Measurements from ENCODE around the gene SCN2A. TPM values are rescaled to one million over a fixed set of nuclear protein-coding genes. Genes with fewer than 3 reads are reported as not detected.

SCN2A gene
- total RNA-seq, 1 donor from 2014 or later = 0.35 TPM

DNA sequence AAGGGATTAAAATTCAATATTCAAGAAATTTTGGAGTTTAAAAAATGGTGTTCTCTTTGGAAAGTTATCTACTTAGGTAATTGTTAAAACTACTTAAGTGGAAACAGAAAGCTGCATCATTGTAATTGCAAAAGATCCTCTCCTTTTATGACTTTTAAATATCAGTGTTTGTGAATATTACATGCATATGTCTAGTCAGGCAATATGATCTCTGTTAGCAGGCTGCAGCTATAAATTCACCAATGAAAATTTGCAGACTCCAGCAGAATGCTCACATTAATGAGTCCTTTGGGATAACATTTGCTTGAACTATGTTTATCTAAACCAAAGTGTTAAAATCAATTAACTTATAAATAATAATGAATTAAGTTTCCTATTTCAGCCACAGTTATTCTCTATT, 171.1 kb downstream of the SCN2A start:
- Histone ChIP-seq H3K4me1 (no peaks in the 10 kb centered on the region), H3K4me3 (no peak overlapping the region), H3K9me3 (no peaks in the 10 kb centered on the region), H3K27ac (no peak overlapping the region), H3K27me3 (ENCODE audit: low read depth) (no peaks in the 10 kb centered on the region), H3K36me3 (no peaks in the 10 kb centered on the region)
- DNase-seq (no peak), ATAC-seq (no peak)
- intact Hi-C loops (cut with DNase I) = no loop called here
- TF ChIP-seq, protein P1, sequence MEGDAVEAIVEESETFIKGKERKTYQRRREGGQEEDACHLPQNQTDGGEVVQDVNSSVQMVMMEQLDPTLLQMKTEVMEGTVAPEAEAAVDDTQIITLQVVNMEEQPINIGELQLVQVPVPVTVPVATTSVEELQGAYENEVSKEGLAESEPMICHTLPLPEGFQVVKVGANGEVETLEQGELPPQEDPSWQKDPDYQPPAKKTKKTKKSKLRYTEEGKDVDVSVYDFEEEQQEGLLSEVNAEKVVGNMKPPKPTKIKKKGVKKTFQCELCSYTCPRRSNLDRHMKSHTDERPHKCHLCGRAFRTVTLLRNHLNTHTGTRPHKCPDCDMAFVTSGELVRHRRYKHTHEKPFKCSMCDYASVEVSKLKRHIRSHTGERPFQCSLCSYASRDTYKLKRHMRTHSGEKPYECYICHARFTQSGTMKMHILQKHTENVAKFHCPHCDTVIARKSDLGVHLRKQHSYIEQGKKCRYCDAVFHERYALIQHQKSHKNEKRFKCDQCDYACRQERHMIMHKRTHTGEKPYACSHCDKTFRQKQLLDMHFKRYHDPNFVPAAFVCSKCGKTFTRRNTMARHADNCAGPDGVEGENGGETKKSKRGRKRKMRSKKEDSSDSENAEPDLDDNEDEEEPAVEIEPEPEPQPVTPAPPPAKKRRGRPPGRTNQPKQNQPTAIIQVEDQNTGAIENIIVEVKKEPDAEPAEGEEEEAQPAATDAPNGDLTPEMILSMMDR (IDR thresholded peaks at IDR 0.05) = no peak

DNA sequence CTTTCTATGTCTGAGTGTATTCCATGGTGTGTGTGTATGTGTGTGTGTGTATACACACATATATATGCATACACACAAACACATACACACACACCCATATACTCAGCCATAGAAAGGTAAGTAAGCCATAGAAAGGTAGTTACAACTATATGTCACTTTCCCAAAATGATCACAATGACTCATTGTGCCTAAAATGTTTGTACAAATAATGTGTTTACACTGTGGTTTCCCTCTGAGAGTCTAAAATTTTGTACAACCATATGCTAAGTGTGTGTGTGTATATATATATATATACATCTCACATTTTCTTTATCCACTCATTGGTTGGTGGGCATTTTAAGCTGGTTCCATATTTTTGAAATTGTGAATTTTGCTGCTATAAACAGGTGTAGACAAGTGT, 175.0 kb downstream of the SCN2A start:
- Histone ChIP-seq H3K9me3 (no peaks in the 10 kb centered on the region), H3K27me3 (ENCODE audit: low read depth) (no peaks in the 10 kb centered on the region), H3K36me3 (no peaks in the 10 kb centered on the region), H3K27ac (no peak overlapping the region), H3K4me3 (no peak overlapping the region), H3K4me1 (no peaks in the 10 kb centered on the region)
- intact Hi-C loops (cut with DNase I) = no loop called here
- DNase-seq (no peak), ATAC-seq (no peak)
- TF ChIP-seq, protein P1 (IDR thresholded peaks at IDR 0.05) = no peak

DNA sequence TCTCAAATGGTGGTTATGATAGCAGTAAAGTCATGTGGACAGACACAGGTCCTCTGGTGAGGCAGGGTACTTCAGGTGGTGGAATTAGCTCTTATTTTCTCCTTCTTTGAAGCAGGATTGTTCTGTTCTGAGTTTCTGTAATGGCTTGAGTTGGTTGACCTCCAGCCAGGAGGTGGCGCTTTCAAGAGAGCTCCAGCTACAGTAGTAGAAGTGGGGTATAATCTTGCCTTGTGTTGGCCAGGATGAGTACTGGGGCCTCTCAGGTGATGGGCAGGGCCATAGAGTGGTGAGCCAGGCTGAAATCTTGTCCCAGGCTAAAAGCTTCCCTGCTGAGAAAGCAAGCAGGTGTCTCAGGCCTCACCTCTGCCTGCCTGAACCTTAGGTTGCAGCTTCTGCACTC, 177.8 kb downstream of the SCN2A start:
- no peaks in the 10 kb centered on the region for H3K36me3 ChIP-seq
- intact Hi-C loops (cut with DNase I) = no loop called here
- TF ChIP-seq, protein P1 (IDR thresholded peaks at IDR 0.05) = no peak
- ATAC-seq (peak in 1 of 2 donors; percentile 11), DNase-seq (no peak)
- no peaks in the 10 kb centered on the region for H3K4me1 ChIP-seq
- H3K9me3 ChIP-seq = no peaks in the 10 kb centered on the region
- no peaks in the 10 kb centered on the region for H3K27me3 ChIP-seq (ENCODE audit: low read depth)
- H3K4me3 ChIP-seq = no peak overlapping the region
- H3K27ac ChIP-seq = no peak overlapping the region

DNA sequence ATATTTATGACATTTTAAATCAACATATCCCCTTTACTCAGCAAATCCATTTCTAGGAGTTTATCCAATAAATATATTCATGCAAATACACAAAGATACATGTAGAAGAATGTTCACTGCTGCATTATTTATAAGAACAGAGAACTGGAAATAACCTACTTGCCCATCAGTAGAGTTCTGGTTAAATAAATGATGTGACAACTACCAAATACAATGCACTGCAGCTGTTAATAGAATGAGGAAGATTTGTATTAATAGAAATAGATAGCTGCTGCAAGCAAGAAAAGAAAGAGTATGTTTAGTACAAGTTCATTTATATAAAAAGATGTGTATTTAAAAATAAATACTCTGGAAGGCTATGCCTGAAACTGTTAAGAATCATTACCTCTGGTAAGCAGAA, 181.0 kb downstream of the SCN2A start:
- no peak for ATAC-seq
- TF ChIP-seq, protein P1 (IDR thresholded peaks at IDR 0.05) = no peak

DNA sequence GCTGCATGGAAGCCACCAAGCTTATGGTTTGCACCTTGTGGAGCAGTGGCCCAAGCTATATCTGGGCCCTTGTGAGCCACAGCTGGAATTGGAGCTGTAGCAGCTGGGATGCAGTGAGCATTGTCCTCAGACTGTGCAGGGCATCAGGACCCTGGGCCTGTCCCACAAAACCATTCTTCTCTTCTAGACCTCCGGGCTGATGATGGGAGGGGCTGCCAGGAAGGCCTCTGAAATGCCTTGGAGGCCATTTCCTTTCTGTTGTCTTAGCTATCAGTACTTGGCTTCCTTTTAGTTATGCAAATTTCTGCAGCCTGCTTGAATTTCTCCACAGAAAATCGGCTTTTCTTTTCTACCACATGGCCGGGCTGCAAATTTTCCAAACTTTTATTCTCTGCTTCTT, 183.9 kb downstream of the SCN2A start:
- no peak overlapping the region for H3K4me3 ChIP-seq
- no peaks in the 10 kb centered on the region for H3K36me3 ChIP-seq
- no peaks in the 10 kb centered on the region for H3K4me1 ChIP-seq
- no peaks in the 10 kb centered on the region for H3K27me3 ChIP-seq (ENCODE audit: low read depth)
- TF ChIP-seq, protein P1 (IDR thresholded peaks at IDR 0.05) = no peak
- ATAC-seq (no peak), DNase-seq (no peak)
- intact Hi-C loops (cut with DNase I) = no loop called here
- H3K9me3 ChIP-seq = peaks cover 10% of the 10 kb centered on the region
- no peak overlapping the region for H3K27ac ChIP-seq

More for the DNA sequence above, 181.0 kb downstream of the SCN2A start:
- Histone ChIP-seq H3K27me3 (ENCODE audit: low read depth) (no peaks in the 10 kb centered on the region), H3K27ac (no peak overlapping the region), H3K9me3 (peaks cover 10% of the 10 kb centered on the region), H3K36me3 (no peaks in the 10 kb centered on the region), H3K4me1 (no peaks in the 10 kb centered on the region), H3K4me3 (no peak overlapping the region)
- intact Hi-C loops (cut with DNase I) = no loop called here
- DNase-seq = no peak

DNA sequence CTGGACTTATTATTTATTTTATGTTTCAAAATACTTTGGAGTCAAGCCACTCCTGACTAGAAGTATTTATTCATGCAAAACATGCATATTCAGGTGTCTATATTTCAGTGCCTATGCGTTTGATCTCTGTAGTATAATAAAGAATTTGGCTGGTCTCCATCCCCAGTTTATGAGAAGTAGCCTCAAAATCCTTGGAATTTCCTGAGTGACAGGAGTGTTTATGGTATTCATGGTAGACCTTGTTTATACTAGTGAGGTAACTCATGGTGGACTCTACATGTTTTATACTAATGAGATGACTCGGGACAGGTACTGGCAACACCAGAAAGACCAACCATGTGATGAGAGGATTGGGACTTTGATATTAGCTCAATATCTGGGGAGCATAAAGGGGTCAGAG, 186.3 kb downstream of the SCN2A start:
- intact Hi-C loops (cut with DNase I) = no loop called here
- no peaks in the 10 kb centered on the region for H3K4me1 ChIP-seq
- no peaks in the 10 kb centered on the region for H3K36me3 ChIP-seq
- H3K27me3 ChIP-seq (ENCODE audit: low read depth) = no peaks in the 10 kb centered on the region
- peaks cover 10% of the 10 kb centered on the region for H3K9me3 ChIP-seq
- TF ChIP-seq, protein P1 (IDR thresholded peaks at IDR 0.05) = no peak
- H3K4me3 ChIP-seq = no peak overlapping the region
- ATAC-seq (no peak), DNase-seq (no peak)
- H3K27ac ChIP-seq = no peak overlapping the region
